Stimulated activated CD8-positive, alpha-beta memory T cell treated with anti-CD3 and anti-CD28 coated beads, Interleukin-15, amount 100 ng/mL, for 4 hours (primary cell): ENCODE data around the gene ZKSCAN5.
"Not testable (repeated sequence)": the region's sequence is repeated elsewhere in the genome, so short reads cannot be mapped to it uniquely, and the experiment has no call there.

Experiments
- DNase-seq, 2 donors: peaks; one replicate each; pipeline ENCODE4 v3.0.0-alpha.2; 2020; ENCODE audit warnings: low read depth in 2 of 2

ZKSCAN5 gene

GRCh38 chr7:99497766-99498545, 6.5 kb upstream of the ZKSCAN5 start:
- no peak for DNase-seq

GRCh38 chr7:99498546-99498944, 5.9 kb upstream of the ZKSCAN5 start:
- no peak for DNase-seq

GRCh38 chr7:99499371-99499720, 5.1 kb upstream of the ZKSCAN5 start:
- peak in 1 of 2 donors; percentile 9 for DNase-seq

GRCh38 chr7:99499721-99500636, 4.5 kb upstream of the ZKSCAN5 start, which contains the start of gene ZNF394:
ZNF394 (minus strand) TSS chr7:99500281; CDS start chr7:99500093, 188 bp downstream.
- peak; percentile 76 to 79 for DNase-seq

GRCh38 chr7:99500637-99501009, 3.8 kb upstream of the ZKSCAN5 start:
- no peak for DNase-seq

- not testable (repeated sequence) for DNase-seq
Measured at GRCh38 chr7:99501236-99501635, 3.2 kb upstream of the ZKSCAN5 start.

- no peak for DNase-seq
Measured at GRCh38 chr7:99504281-99504602, 220 bp upstream of the ZKSCAN5 start.

GRCh38 chr7:99505324-99505662, 831 bp downstream of the ZKSCAN5 start:
- DNase-seq: no peak

GRCh38 chr7:99514050-99514449, 9.6 kb downstream of the ZKSCAN5 start:
- DNase-seq: no peak

GRCh38 chr7:99521399-99521798, 16.9 kb downstream of the ZKSCAN5 start:
- no peak for DNase-seq

GRCh38 chr7:99525713-99526440, 21.4 kb downstream of the ZKSCAN5 start:
- DNase-seq: peak in 1 of 2 donors; percentile 5

- DNase-seq: no peak
Measured at GRCh38 chr7:99531354-99531765, 26.9 kb downstream of the ZKSCAN5 start.

- no peak for DNase-seq
Measured at GRCh38 chr7:99535667-99536066, 31.2 kb downstream of the ZKSCAN5 start.

GRCh38 chr7:99539213-99539811, 34.9 kb downstream of the ZKSCAN5 start:
- no peak for DNase-seq

- no peak for DNase-seq
Measured at GRCh38 chr7:99540542-99540941, 36.1 kb downstream of the ZKSCAN5 start.

GRCh38 chr7:99541212-99541611, 36.8 kb downstream of the ZKSCAN5 start:
- no peak for DNase-seq

GRCh38 chr7:99543081-99543671, 38.7 kb downstream of the ZKSCAN5 start:
- DNase-seq: no peak

GRCh38 chr7:99543916-99544315, 39.5 kb downstream of the ZKSCAN5 start:
- DNase-seq: no peak

GRCh38 chr7:99545308-99545707, 40.8 kb downstream of the ZKSCAN5 start:
- DNase-seq: not testable (repeated sequence)

GRCh38 chr7:99549545-99549944, 45.1 kb downstream of the ZKSCAN5 start:
- not testable (repeated sequence) for DNase-seq

GRCh38 chr7:99551334-99551733, 46.9 kb downstream of the ZKSCAN5 start:
- DNase-seq: no peak
